ENCODE results near the gene BATF. TPM values are rescaled to one million over a fixed set of nuclear protein-coding genes. Genes with fewer than 3 reads are reported as not detected.
A peak's percentile ranks its signal among the peaks of the same experiment; 100 is the strongest.

The BATF gene
- total RNA-seq, 2 experiments from 2014 or later, result 46.4 to 47.0 TPM

DNA sequence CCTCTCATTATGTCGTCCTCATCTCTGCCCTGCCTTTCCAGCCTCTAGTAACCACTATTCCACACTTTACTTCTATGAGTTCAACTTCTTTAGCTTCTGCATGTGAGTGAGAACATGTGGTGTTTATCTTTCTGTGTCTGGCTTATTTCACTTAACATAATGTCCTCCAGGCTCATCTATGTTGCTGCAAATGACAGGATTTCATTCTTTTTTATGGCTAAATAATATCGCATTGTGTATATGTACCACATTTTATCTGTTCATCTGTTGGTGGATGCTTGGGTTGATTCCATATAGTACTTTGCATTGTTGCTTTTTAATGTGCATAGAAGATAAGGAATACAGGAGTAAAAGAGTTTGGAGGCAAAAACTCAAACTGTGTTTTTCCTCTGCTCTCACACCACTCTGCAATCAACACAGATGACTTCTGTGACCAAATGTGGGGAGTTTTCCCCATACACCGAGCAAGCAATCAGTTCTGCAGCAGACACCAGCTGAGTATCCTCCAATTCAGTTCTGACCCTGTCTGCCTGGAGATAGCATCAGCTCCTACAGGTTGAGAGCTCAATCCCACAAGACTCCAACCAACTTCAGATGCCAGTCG is 31.6 kb downstream of the BATF start:
- intact Hi-C loops (cut with micrococcal nuclease), result no loop called here
- no peak overlapping the region for H3K27ac Mint-ChIP-seq
- DNase-seq (no peak), ATAC-seq (no peak)
- ChIA-PET POLR2A (interaction anchor here (0.9 kb wide), 1 partner anchor 11 kb away, joined by 3 read pairs; no protein-coding TSS in a partner anchor), CTCF (interaction anchor here (0.7 to 2.4 kb wide), 5 partner anchors 13 to 65 kb away, joined by 3 to 7 read pairs (median 3); no protein-coding TSS in a partner anchor)
- H3K36me3 Mint-ChIP-seq (ENCODE audit: low read depth), result no peaks in the 10 kb centered on the region
- H3K4me1 Mint-ChIP-seq (ENCODE audit: low read depth), result peaks cover 39% of the 10 kb centered on the region
- no peak overlapping the region for H3K4me3 Mint-ChIP-seq
- no peaks in the 10 kb centered on the region for H3K27me3 Mint-ChIP-seq
- H3K9me3 Mint-ChIP-seq, result no peaks in the 10 kb centered on the region
- TF ChIP-seq, protein P1, sequence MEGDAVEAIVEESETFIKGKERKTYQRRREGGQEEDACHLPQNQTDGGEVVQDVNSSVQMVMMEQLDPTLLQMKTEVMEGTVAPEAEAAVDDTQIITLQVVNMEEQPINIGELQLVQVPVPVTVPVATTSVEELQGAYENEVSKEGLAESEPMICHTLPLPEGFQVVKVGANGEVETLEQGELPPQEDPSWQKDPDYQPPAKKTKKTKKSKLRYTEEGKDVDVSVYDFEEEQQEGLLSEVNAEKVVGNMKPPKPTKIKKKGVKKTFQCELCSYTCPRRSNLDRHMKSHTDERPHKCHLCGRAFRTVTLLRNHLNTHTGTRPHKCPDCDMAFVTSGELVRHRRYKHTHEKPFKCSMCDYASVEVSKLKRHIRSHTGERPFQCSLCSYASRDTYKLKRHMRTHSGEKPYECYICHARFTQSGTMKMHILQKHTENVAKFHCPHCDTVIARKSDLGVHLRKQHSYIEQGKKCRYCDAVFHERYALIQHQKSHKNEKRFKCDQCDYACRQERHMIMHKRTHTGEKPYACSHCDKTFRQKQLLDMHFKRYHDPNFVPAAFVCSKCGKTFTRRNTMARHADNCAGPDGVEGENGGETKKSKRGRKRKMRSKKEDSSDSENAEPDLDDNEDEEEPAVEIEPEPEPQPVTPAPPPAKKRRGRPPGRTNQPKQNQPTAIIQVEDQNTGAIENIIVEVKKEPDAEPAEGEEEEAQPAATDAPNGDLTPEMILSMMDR (IDR thresholded peaks at IDR 0.05), result no peak

DNA sequence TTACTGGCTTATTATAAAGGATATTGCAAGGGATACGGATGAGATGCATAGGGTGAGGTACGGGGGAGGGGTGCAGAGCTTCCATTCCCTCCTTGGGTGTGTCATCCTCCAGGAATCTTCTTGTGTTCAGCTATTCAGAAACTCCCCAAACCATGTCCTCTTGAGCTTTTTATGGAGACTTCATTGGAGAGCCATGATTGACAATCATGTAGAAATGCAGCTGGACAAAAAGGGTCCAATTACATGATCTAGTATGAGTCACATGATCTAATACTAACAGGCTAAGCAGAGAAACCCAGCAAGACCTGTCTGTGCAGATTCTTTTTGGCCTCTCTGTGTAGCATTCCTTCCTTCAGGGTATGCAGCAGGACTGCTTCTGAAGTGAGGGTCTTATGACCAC is 32.2 kb downstream of the BATF start:
- H3K4me3 Mint-ChIP-seq, result no peak overlapping the region
- no peak overlapping the region for H3K27ac Mint-ChIP-seq
- ChIA-PET POLR2A (interaction anchor here (0.9 kb wide), 1 partner anchor 12 kb away, joined by 3 read pairs; no protein-coding TSS in a partner anchor), CTCF (interaction anchor here (0.7 to 2.4 kb wide), 4 partner anchors 12 to 65 kb away, joined by 3 to 7 read pairs (median 4); no protein-coding TSS in a partner anchor)
- DNase-seq (no peak), ATAC-seq (no peak)
- H3K4me1 Mint-ChIP-seq (ENCODE audit: low read depth), result peaks cover 40% of the 10 kb centered on the region
- intact Hi-C loops (cut with micrococcal nuclease), result no loop called here
- H3K36me3 Mint-ChIP-seq (ENCODE audit: low read depth), result no peaks in the 10 kb centered on the region
- no peaks in the 10 kb centered on the region for H3K27me3 Mint-ChIP-seq
- no peaks in the 10 kb centered on the region for H3K9me3 Mint-ChIP-seq
- TF ChIP-seq, protein P1 (IDR thresholded peaks at IDR 0.05), result no peak

DNA sequence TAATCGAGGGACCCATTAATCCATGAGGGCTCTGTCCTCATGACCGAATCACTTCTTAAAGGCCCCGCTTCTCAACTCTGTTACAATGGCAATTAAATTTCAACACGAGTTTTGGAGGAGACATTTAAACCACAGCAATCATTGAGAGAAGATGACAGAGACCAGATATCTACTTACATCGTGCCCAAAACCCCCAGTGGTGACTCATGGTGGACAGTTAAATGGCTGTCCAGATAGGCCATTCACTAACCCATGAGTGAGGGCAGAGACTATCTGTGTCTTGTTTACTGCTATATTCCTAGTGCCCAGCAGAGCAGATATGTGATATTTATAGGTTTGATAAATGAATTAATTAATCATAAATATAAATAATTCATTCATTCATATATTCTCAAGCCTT is 36.2 kb downstream of the BATF start:
- peak; percentile 37 for DNase-seq
- no peak for ATAC-seq
- Mint-ChIP-seq H3K4me3 (no peak overlapping the region), H3K4me1 (ENCODE audit: low read depth) (peaks cover 59% of the 10 kb centered on the region), H3K9me3 (no peaks in the 10 kb centered on the region), H3K36me3 (ENCODE audit: low read depth) (no peaks in the 10 kb centered on the region), H3K27ac (peak overlapping the region; percentile 44), H3K27me3 (no peaks in the 10 kb centered on the region)
- ChIA-PET CTCF (interaction anchor here (3.7 to 5.8 kb wide), 2 partner anchors 38 to 70 kb away, joined by 30 to 87 read pairs; partner anchors contain the start of gene BATF), POLR2A (interaction anchor here (0.6 to 0.7 kb wide), 2 partner anchors 8 to 35 kb away, joined by 3 to 4 read pairs; no protein-coding TSS in a partner anchor)
- TF ChIP-seq, protein P1 (IDR thresholded peaks at IDR 0.05), result no peak
- intact Hi-C loops (cut with micrococcal nuclease), result no loop called here

DNA sequence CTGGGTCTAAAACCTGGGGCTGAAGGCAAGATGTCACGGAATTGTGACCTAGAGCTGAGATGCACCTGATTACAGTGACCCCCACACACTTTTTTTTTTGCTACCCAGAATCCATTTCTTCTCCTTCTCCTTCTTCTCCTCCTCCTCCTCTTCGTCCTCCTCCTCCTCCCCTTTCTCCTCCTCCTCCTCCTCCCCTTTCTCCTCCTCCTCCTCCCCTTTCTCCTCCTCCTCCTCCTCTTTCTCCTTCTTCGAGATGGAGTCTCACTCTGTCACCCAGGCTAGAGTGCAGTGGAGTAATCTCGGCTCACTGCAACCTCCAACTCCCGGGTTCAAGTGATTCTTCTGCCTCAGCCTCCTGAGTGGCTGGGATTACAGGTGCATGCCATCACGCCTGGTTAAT is 36.8 kb downstream of the BATF start:
- Mint-ChIP-seq H3K9me3 (no peaks in the 10 kb centered on the region), H3K27ac (peak overlapping the region; percentile 91), H3K27me3 (no peaks in the 10 kb centered on the region), H3K4me3 (no peak overlapping the region), H3K4me1 (ENCODE audit: low read depth) (peaks cover 59% of the 10 kb centered on the region), H3K36me3 (ENCODE audit: low read depth) (no peaks in the 10 kb centered on the region)
- TF ChIP-seq, protein P1 (IDR thresholded peaks at IDR 0.05), result no peak
- ATAC-seq (no peak), DNase-seq (no peak)
- intact Hi-C loops (cut with micrococcal nuclease), result no loop called here
- ChIA-PET POLR2A (interaction anchor here (0.6 to 5.2 kb wide), 6 partner anchors 8 to 62 kb away, joined by 3 to 27 read pairs (median 4); no protein-coding TSS in a partner anchor), CTCF (interaction anchor here (1.3 to 6.1 kb wide), 7 partner anchors 14 to 71 kb away, joined by 3 to 87 read pairs (median 30); partner anchors contain the start of genes BATF and FLVCR2)

Measured in activated CD8-positive, alpha-beta T cell treated with anti-CD3 and anti-CD28 coated beads for 36 hours (primary cell).